Measurements from ENCODE around the gene CSF2. TPM values are rescaled to one million over a fixed set of nuclear protein-coding genes. Genes with fewer than 3 reads are reported as not detected.
A peak's percentile ranks its signal among the peaks of the same experiment; 100 is the strongest.

Gene CSF2
- total RNA-seq, 1 experiment from 2014 or later: not detected

- no peak overlapping the region for H3K4me3 ChIP-seq (ENCODE audit: low read depth, low read length)
These were observed 18.2 kb upstream of the CSF2 start for GRCh38 chr5:132055441-132055807.

GRCh38 chr5:132055808-132056609, 17.6 kb upstream of the CSF2 start:
- Histone ChIP-seq H3K27me3 (replicated peaks; ENCODE audit: control insufficient read depth, insufficient read depth, low read length) (no peaks in the 10 kb centered on the region), H3K9me3 (no peaks in the 10 kb centered on the region), H3K36me3 (ENCODE audit: control insufficient read depth, insufficient read depth, low read length) (no peaks in the 10 kb centered on the region), H3K4me3 (ENCODE audit: low read depth, low read length) (no peak overlapping the region), H3K4me1 (no peaks in the 10 kb centered on the region)
- no peak for TF ChIP-seq CTCF (IDR thresholded peaks at IDR 0.05; ENCODE audit: insufficient read depth in 1 of 2, low read depth in 1 of 2, low read length in 1 of 2, severe bottlenecking in 1 of 2, unreplicated experiment in 1 of 2)
- H3K27ac Mint-ChIP-seq (ENCODE audit: unreplicated experiment): no peak overlapping the region
- H3K4me3 Mint-ChIP-seq (ENCODE audit: unreplicated experiment): no peak overlapping the region
- H3K4me1 Mint-ChIP-seq (ENCODE audit: low read depth, unreplicated experiment): no peaks in the 10 kb centered on the region
- BruUV-seq (replicated peaks): no TSS peak
- ChIA-PET CTCF (no interaction called here), POLR2A (no interaction called here)
- H3K36me3 Mint-ChIP-seq (ENCODE audit: insufficient read depth, unreplicated experiment): peaks cover 6% of the 10 kb centered on the region
- peak in 1 of 2 experiments; percentile 25 for DNase-seq
- intact Hi-C loops (cut with micrococcal nuclease; ENCODE audit: unreplicated experiment): no loop called here
- no peaks in the 10 kb centered on the region for H3K9me3 Mint-ChIP-seq (ENCODE audit: unreplicated experiment)
- H3K27me3 Mint-ChIP-seq (ENCODE audit: insufficient read depth, unreplicated experiment): peaks cover 14% of the 10 kb centered on the region

More at GRCh38 chr5:132055441-132055807, 18.2 kb upstream of the CSF2 start:
- Histone ChIP-seq H3K4me1 (no peaks in the 10 kb centered on the region), H3K27me3 (replicated peaks; ENCODE audit: control insufficient read depth, insufficient read depth, low read length) (no peaks in the 10 kb centered on the region), H3K36me3 (ENCODE audit: control insufficient read depth, insufficient read depth, low read length) (no peaks in the 10 kb centered on the region), H3K9me3 (no peaks in the 10 kb centered on the region)
- no peak overlapping the region for H3K4me3 Mint-ChIP-seq (ENCODE audit: unreplicated experiment)
- H3K36me3 Mint-ChIP-seq (ENCODE audit: insufficient read depth, unreplicated experiment): peaks cover 6% of the 10 kb centered on the region
- H3K4me1 Mint-ChIP-seq (ENCODE audit: low read depth, unreplicated experiment): no peaks in the 10 kb centered on the region
- no peak for TF ChIP-seq CTCF (IDR thresholded peaks at IDR 0.05; ENCODE audit: insufficient read depth in 1 of 2, low read depth in 1 of 2, low read length in 1 of 2, severe bottlenecking in 1 of 2, unreplicated experiment in 1 of 2)
- BruUV-seq (replicated peaks): no TSS peak
- DNase-seq: peak in 1 of 2 experiments; percentile 22
- peaks cover 15% of the 10 kb centered on the region for H3K27me3 Mint-ChIP-seq (ENCODE audit: insufficient read depth, unreplicated experiment)
- H3K9me3 Mint-ChIP-seq (ENCODE audit: unreplicated experiment): no peaks in the 10 kb centered on the region
- H3K27ac Mint-ChIP-seq (ENCODE audit: unreplicated experiment): no peak overlapping the region
- intact Hi-C loops (cut with micrococcal nuclease; ENCODE audit: unreplicated experiment): no loop called here
- ChIA-PET CTCF (no interaction called here), POLR2A (no interaction called here)

- Mint-ChIP-seq H3K27me3 (ENCODE audit: insufficient read depth, unreplicated experiment) (peaks cover 10% of the 10 kb centered on the region), H3K27ac (ENCODE audit: unreplicated experiment) (no peak overlapping the region), H3K4me3 (ENCODE audit: unreplicated experiment) (no peak overlapping the region), H3K9me3 (ENCODE audit: unreplicated experiment) (no peaks in the 10 kb centered on the region), H3K4me1 (ENCODE audit: low read depth, unreplicated experiment) (no peaks in the 10 kb centered on the region), H3K36me3 (ENCODE audit: insufficient read depth, unreplicated experiment) (peaks cover 6% of the 10 kb centered on the region)
- ChIA-PET POLR2A (no interaction called here), CTCF (interaction anchor here (0.6 kb wide), 1 partner anchor 439 kb away, joined by 3 read pairs; no protein-coding TSS in a partner anchor)
- no peak for TF ChIP-seq CTCF (IDR thresholded peaks at IDR 0.05; ENCODE audit: insufficient read depth in 1 of 2, low read depth in 1 of 2, low read length in 1 of 2, severe bottlenecking in 1 of 2, unreplicated experiment in 1 of 2)
- Histone ChIP-seq H3K9me3 (no peaks in the 10 kb centered on the region), H3K4me3 (ENCODE audit: low read depth, low read length) (no peak overlapping the region), H3K27me3 (replicated peaks; ENCODE audit: control insufficient read depth, insufficient read depth, low read length) (no peaks in the 10 kb centered on the region), H3K4me1 (no peaks in the 10 kb centered on the region), H3K36me3 (ENCODE audit: control insufficient read depth, insufficient read depth, low read length) (no peaks in the 10 kb centered on the region)
- intact Hi-C loops (cut with micrococcal nuclease; ENCODE audit: unreplicated experiment): no loop called here
- no TSS peak for BruUV-seq (replicated peaks)
- peak in 1 of 2 experiments; percentile 22 for DNase-seq
These were observed 16.7 kb upstream of the CSF2 start for GRCh38 chr5:132056610-132057497.

All from Caco-2 (cell line).